CD4-positive, alpha-beta T cell treated with Interferon alpha-2 for 1 hour (primary cell): ENCODE results near the gene EXOC3L4.

Experiments used
- DNase-seq, 2 donors: peaks; one replicate each; pipeline ENCODE4 v3.0.0-alpha.2; 2020 to 2022

The EXOC3L4 gene

DNA sequence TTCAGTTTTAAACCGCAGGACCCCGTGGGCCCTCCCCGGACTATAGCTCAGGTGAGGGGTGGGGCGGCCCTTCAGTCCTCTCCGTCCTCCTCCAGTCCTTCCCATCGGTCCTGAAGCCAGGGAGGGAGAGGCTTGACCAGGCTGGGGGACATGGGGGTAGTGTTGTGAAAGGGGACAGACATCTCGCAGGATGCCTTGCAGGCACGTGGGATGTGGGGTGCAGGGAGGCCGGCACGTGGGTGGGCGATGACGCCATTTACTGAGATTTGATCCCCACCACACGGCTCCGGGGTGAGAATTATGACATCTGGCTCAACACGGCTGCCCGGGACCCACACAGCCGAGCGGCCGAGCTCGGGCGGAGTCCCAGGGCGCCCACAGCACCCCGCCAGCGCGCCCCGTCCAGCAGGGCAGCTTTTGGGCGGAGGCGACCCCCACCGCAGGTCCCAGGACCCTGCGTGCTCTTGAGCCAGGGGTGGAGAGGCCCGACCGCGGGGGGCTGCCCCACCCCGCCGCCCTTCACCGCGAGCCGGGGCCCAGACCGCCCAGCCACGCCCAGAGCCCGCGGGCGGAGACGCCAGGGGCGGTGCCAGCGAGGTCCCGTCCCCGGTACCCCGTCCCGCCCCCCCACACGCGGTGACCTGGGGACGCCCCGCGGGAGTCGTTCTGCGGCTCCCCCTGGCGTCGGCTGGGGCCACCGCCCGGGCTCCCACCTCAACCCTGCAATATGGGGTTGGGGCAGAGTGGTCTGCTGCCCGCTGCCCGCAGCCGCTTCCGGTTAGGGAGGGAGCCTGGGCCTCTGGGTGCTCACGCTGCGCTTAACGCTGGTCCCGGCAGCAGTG, 3.3 kb upstream of the EXOC3L4 start:
- DNase-seq, result peak; percentile 74 to 82

DNA sequence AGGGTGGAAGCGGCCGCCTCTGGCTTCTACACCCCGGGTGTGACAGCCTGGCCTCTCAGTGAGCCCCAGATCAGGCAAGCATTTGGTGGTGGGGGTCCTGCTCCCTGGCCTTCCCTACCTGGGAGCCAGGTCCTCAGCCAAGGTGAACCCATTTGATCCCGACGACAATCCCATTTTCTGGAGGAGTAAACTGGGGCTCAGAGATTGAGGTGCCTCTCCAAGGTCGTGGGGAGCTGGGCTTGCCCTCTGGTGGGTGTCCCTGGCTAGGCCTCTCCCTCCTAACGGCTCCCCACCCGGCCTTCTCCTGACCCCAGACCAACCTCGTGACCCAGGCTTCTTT, 2.7 kb upstream of the EXOC3L4 start:
- DNase-seq, result no peak

DNA sequence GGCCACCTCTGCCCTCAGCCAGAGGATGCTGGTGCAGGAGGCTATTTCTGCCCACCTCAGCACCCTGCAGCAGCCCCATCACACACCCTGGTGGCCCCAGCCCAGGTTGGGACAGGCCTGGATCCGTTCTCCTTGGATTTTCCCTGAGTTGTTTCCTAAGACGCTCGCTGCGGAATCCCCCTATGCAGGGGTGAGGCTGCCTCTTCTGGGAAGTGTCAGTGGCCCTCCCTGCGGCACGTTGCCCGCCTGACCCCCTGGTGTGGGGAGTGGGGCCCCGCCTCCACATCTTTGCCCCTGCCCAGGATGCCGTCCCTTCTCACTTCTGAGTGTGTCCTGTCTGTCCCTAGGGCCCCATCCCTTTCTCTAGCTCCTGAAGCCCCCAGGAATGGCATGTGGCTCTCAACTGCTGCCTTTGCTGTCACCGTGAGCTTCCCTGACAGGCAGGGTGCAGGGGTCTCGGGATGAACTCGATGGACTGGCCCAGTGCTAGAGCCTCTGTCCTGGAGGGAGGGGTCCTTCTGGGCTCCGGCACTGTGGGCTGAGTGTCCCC, 594 bp upstream of the EXOC3L4 start:
- DNase-seq, result no peak

DNA sequence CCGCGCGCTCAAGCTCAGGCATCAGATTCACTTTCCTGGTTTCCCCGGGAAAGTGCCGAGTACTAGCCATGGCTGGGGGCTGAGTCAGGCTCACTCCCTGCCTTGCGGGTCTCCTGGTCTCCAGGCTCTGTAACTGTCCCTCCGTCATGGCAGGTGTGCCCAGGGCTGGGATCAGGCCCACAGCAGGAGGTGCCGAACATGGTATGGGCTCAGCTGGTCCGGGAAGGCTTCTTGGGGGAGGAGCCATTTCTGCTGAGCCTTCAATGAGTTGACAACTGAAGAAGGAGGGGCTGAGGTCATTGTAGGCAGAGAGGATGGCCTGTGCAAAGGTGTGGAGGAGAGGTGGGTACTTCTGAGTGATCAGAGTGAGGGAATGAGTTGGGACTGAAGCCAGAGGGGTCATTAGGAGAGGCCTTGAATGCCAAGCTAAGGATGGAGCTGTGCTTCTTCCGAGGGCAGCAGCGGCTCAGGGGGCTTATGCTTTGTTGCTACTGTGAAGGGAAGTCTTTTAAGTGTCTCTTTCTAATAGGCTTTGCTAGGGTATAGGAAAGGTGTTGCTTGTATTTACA, 769 bp downstream of the EXOC3L4 start:
- no peak for DNase-seq

DNA sequence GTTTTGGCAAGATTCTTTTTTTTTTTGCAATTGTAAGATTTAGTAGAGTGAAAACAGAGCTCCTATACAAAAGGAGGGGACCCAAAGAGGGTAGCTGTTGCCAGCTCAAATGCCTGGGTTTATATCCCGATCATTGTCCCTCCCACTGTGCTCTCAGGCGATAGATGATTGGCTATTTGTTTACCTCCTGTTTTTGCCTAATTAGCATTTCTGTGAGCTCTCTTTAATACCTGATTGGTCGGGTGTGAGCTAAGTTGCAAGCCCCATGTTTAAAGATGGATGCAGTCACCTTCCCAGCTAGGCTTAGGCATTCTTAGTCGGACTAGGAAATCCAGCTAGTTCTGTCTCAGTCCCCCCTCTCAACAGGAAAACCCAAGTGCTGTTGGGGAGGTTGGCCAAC, 1.9 kb downstream of the EXOC3L4 start:
- DNase-seq, result no peak

DNA sequence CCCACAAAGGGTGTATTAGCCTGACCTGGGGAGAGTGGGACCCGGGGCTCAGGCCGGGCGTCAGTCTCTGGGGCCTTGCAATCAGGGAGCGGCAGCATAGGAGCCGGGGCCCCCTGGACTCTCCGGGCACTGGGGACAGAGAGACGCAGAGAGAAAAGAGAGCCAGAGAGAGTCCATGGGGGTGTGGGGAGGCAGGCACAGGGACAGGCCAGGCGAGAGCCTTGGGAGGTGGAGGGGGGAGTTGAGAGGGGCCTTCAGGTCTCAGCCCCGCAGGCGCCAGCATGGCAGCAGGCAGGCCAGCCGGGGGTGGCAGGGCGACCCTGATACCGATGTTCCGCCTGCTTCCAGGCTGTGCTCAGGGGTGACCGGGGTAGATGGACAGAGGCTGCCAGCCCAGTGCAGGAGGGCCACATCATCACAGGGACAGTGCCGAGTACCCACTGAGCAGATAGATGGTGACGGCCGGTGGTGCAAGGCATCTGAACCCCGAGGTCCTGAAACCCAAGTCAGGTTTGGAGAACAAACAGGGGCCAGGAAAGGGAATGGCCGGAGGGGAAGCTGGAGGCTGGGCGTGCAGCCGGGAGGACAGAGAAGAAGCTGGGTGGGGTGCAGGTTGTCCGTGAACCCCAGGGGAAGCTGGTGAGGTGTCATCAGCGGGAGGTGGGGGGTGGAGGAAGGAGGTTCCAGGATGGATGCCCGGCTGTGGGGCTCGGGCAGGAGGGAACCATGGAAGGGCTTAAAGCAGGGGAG, 2.9 kb downstream of the EXOC3L4 start:
- DNase-seq, result no peak

DNA sequence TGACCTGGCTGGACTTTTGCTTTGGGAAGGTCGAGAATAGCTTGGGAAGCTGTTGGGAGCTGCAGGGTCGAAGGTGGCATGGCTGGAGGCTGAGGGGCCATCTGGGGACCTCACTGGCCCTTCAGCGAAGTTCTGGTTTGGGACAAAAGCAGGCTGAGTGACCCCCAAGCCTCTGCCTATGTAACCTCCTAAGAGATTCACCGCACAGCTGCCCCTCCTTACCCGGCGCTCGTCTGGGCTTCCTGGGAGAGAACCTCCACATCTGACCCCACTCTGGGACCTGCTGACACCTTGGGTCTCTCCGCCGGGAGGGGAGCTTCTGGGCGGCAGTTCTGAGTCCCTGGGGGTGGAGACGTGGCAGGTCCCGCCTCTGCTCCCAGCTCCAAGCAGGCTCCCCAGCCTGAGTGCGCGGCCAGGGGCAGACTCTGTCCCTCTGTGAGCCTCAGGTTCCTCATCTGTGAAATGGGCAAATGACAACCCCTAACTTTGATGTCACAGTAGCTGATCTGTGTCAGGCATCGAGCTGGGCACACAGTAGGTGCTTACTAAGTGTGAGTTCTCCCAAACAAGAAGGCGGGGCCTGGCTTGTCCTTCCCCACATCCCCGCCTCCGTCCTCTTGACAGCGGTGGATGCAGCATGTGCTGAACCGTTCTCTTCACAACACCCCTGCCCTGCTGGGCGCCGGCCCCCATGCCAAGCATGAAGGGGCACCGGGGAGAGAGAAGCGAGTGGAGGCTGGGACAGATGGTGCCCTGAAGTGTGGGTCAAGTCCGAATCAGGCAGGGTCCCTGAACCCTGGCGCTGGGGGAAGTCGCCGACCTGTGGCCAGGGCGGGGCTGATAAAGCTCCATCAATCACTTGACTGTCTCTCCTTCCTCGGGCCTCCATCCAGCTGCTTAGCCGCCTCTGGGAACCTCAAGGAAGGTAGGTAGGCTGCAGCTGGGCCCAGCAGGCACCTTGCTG, 3.8 kb downstream of the EXOC3L4 start:
- no peak for DNase-seq

DNA sequence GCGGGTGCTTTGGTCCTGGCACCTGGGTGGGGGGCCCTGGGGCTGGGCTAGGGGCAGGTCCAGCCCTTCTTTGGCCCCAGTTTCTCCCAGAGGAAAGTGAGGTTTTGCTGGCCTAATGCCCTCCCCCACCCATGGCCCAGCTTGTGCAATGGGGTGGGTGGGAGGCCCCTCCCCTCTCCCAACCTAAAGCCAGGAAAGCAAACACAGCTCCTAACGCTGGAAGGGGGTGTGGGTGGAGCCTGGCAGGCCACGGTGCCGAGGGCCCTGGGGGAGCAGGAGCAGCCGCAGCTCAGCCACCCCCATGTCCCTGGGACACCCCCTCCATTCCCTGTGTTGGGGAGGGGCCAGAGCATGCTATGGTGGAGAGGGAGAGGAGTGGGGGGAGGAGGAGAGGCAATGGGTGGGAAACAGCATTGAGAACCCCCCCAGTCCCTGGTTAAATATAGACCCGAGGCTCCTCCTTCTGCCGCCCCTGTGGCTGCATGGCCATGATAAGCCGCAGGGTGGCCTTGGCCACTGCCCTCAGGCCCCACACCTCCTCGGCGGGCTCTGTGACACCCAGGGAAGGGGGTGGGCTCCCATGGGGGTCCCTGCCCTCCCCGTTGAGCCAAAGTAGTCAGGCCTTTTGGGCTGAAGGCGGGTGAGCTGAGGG, 4.7 kb downstream of the EXOC3L4 start:
- DNase-seq, result no peak

DNA sequence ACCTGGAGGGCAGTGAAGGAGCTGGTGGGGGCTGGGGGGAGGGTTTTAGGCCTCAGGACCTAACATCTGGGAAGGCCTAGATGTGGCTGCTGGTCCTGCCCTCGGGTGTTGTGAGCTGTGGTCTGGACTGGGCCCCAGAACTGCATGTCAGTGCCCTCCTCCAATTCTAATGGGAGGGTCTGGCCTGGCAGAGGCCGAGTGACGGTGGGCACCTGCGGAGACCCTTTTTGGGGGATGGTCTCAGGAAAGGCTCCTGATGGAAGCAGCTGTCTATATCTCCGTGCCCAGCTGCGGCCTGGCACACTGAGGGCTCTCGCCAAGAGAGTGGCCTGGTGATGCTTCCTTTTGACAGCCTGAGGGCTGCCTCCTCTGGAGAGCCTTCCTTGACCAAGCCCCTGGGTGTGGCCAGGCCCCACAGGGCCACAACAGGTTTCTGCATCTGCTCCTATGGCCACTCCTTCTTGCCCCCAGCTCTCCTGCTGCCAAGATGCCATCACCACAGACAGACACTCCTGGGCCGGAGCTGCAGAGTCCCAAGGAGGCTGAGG, 5.3 kb downstream of the EXOC3L4 start:
- DNase-seq, result no peak

DNA sequence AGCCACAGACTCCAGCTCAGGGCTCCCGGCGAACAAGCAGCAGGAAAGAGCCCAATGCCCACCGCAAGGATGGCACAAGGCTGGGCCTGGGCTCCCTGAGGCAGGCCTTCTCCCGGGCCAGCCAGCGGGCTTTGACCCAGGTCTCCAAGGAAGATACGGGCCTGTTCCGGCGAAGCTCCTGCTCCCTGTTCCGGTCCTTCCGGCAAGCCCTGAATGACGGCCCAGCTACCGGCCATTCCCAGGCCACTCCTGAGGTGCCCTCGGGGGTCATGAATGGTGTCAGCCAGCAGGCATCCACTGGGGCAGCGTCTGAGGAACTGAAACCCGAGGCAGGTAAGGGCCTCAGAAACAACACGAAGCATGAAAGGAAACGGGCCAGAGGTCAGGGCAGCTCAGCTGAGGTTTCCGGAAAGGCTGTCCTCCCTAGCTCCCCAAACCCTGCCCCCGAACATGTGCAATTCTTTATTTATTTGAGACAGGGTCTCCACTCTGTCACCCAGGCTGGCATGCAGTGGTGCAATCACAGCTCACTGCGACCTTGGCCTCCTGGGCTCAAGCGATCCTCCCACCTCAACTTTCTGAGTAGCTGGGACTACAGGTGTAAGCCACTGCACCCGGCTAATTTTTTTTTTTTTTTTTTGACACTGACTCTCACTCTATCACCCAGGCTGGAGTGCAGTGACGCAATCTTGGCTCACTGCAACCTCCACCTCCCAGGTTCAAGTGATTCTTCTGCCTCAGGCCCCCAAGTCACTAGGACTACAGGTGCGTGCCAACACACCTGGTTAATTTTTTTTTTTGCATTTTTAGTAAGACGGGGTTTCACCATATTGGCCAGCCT, 6.0 kb downstream of the EXOC3L4 start:
- DNase-seq, result no peak

DNA sequence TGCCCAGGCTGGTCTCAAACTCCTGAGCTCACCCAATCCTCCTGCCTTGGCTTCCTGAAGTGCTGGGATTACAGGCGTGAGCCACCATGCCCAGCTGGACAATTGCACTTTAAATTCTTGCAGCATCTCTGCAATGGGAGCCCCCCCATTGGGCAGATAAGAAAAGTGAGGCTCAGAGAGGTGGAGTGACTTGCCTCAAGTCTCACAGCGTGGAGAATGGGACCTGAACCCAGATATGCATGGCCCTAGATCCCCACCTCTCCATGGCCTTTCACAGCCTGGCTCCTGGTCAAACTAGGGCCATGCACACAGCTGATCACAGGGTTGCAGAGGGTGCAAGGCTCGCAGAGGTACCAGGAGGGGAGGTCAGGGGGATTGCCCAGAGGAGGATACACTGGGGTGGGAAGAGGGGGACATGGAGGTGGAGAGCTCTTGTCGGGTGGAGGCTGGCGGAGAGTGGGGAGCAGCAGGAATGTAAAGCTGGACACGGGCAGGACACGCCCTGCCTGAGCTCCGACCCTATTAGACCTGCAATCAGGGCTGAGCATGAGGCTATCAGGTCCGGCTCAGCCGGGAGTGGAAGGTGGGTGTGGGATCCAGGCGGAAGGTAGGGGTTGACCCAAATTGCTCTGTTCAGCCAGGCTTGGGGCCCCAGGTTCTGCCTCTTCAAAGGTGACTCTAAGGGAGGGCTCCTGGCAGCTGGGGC, 6.9 kb downstream of the EXOC3L4 start:
- no peak for DNase-seq

DNA sequence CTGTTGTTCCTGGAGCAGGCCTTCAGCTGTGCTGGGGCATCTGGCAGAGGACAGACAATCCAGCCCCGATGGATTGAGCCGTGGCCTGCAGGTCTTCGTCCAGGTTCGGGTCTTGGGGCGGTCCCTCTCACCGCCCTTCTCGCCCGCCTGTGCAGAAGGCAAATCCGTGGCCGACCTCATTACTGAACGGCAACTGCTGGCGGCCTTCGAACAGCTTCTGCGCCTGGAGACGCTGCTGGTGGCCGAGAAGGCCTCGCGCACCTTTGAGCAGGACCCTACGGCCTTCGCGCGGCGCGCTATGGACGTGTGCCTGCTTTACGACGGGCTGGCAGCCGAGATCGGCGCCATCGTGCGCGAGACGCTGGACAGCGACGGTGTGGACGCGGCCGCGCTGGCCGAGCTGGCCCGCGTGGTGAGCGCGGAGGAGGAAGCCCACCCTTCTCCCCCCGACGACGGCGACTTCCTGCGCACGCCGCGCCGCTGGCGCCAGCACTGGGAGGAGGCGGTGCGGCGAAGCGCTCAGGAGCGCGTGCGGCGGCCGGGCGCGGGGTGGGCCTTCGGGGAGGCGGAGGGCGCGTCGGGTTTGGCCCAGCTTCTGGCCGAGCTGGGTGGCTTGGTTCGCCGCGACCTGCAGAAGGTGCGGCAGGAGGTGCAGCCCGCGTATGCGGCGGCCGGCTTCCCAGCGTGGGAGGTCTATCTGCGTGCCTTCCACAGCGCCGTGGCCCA, 7.6 kb downstream of the EXOC3L4 start:
- DNase-seq, result no peak

DNA sequence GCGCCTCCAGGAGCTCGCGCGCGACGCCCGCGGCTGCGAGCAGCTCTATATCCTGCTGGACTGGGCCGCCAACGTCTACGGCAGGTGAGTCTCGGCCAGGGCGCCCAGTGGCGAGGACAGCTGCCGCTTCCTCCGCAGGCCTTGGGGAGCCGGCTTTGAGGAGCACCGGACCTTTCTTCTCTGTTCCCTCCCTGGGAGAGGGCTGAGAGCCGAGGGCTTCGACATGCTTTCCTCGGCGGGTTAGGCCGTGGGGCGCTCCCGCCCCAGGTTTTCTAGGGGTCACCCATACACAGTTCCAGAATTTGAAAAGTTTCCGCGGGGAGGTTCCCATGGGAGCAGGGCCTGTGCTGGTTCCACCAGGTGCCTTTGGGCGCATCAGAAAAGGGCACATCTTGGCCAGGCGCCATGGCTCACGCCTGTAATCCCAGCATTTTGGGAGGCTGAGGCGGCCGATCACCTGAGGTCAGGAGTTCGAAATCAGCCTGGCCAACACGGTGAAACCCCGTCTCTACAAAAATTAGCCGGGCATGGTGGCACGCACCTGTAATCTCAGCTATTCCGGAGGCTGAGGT, 8.2 kb downstream of the EXOC3L4 start:
- no peak for DNase-seq

DNA sequence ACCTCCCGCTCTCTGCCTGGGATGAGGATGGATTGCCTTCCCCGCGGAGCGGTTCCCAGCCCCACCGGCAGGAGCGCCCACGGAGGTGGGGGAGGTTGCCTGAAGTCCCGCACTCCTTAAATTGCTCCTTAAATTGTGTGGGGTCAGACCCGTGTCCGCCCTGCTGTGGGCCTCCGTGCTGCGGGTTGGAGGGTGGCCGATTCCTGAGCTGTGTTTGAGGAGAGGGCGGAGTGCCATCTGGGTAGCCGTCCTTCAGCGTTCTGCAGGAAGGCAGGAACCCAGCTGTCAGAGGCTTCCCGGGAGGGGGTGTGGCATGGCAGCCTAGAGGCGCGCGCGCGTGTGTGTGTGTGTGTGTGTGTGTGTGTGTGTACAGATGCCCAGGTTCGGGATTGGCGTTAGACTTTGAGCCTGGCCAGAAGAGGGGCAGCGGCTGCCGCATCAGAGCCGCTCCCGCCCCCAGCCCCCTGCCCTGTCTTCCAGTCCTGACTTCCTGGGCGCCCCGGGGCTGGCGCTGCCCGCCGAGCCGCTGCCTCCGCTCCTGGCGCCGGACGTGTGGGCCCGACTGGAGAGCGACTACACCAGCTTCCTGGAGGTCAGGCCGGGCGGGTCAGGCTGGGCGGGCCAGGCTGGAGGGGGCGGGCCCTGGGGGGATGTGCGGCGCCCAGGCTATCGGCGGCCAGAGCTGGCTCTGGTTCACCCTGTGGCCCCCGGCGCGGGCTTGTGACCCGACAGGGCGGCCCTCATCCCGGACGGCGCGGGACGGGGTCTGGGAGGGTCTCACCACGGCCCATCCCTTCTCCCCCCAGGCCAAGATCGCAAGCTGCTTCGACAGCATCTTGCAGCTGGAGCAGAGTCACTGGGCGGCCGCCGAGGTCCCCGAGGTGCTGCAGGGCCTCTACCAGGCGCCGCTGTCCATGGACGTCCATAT, 9.2 kb downstream of the EXOC3L4 start:
- no peak for DNase-seq

DNA sequence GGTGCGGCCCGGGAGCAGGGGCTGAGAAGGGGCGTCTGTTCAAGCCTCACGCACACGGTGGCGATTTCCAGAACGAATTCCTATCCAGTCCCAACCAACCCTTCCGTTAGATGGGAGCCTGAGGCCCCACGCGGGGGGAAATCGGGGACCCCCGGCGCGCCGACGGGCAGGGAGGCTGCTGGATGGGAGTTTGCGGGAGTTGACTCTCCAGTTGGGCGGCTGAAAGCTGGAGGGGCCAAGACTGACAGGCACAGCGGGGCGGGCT, 9.8 kb downstream of the EXOC3L4 start:
- DNase-seq, result no peak

DNA sequence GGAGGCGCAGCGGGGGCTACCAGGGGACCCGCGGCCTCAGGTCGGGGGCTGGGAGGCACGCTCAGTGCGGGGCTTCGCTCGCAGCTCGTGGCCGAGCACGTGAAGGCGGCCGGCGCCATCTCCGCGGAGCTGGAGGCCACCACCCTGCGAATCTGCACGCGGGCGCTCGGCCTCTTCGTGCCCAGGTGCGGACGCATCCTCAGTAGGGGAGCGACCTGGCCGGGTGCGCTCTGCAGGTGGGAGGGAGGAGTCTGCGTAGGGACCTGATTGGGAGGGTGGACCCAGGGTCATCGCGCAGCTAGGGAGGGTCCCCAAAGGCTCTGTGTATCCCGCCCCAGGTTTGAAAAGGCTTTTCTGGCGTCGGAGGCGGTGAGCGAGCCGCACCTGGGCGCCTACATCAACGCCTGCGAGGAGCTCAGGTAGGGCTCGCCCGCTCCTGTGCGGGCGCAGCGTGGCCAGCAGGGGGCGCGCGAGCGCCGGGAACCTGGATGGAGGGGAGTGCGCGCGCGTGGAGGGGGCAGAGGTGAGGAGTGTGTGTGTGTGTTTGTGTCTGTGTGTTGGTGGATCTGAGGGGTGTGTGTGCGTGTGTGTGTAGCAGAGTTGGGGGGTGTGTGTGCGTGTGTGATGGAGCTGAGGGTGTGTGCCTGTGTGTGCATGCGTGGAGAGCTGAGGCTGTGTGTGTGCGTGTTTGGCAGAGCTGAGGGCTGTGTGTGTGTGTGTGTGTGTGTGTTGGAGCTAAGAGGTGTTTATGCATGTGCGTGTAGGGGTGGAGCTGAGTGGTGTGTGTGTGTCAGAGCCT, 10.3 kb downstream of the EXOC3L4 start:
- DNase-seq, result peak; percentile 63 to 75

DNA sequence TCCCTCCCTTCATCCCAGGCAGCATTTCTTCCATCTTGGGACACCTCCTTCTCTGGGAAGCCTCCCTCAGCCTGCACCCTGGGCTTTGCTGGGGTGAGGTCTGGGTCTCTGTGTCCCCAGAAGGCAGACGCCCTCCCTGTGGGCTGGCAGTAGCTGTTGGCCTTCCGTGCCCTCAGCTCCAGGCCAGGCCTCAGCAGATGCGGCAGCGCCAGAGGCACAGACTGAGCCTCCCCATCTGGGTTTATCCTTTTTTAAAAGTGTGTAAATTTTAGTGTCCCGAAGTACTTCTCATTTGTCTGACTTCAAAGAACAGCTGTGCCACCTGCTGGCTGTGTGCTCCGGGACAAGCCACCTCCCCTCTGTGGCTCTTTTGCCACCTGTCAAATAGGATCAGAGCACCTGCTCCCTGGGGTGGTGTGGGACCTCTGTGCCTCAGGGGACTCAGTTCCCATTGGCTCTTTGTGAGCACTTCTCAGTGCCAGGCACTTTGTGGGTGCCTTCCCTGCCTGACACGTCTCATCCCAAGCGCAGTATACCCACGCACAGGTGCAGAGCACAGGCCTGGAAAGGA, 11.1 kb downstream of the EXOC3L4 start:
- peak; percentile 27 to 33 for DNase-seq
